ENCODE data around the gene MRPL24.

DNA sequence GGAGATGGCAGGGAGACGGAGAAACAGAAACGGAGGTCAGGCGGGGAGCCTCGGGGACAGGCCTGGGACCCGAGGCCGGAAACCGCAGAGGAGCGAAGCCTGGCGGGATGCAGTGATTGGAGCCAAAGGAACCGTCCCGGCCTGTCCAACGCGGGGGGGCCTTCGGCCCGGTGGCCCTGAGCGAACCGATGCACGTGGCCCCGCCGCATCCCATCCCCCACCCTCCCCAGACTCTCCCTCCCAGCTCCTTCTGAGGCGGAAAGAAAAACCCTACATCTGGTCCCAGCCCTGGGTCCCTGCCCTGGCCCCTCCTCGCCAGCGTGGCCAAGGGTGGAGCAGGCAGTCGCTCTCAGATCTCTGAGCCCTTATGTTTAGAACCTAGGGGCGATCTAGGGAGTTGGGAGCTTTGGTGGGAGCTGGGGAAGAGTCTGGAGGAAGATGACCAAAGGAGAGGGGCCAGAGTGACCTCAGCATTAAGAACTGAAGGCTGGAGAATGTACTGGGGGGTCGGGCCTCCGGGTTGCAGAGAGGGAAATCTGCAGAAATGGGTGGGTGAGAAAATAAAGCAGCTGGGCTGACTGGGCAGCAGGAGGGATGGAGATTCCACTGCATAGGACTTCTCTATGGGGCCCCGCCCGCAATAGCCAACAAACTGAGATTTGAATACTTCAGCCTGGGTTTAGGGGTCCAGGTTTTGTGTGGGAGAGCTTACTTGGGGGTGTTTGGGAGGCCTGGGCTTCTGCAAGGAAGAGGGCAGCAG, 34.1 kb downstream of the MRPL24 start:
- TF ChIP-seq, protein P1, sequence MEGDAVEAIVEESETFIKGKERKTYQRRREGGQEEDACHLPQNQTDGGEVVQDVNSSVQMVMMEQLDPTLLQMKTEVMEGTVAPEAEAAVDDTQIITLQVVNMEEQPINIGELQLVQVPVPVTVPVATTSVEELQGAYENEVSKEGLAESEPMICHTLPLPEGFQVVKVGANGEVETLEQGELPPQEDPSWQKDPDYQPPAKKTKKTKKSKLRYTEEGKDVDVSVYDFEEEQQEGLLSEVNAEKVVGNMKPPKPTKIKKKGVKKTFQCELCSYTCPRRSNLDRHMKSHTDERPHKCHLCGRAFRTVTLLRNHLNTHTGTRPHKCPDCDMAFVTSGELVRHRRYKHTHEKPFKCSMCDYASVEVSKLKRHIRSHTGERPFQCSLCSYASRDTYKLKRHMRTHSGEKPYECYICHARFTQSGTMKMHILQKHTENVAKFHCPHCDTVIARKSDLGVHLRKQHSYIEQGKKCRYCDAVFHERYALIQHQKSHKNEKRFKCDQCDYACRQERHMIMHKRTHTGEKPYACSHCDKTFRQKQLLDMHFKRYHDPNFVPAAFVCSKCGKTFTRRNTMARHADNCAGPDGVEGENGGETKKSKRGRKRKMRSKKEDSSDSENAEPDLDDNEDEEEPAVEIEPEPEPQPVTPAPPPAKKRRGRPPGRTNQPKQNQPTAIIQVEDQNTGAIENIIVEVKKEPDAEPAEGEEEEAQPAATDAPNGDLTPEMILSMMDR (IDR thresholded peaks at IDR 0.05), result no peak
- TF ChIP-seq POLR2A (IDR thresholded peaks at IDR 0.05), result no peak
